MV-4-11 (cell line): ENCODE data around the gene PCDHA10.

Experiments
- DNase-seq: peaks from one replicate; lab custom pipeline; 2025; lab: John Stamatoyannopoulos, UW

PCDHA10 gene

GRCh38 chr5:140883927-140884697 is 28.4 kb downstream of the PCDHA10 start:
- DNase-seq = no peak

GRCh38 chr5:140916325-140916724 is 60.6 kb downstream of the PCDHA10 start:
- DNase-seq = no peak
